ENCODE data around the gene ZFYVE9.

DNA sequence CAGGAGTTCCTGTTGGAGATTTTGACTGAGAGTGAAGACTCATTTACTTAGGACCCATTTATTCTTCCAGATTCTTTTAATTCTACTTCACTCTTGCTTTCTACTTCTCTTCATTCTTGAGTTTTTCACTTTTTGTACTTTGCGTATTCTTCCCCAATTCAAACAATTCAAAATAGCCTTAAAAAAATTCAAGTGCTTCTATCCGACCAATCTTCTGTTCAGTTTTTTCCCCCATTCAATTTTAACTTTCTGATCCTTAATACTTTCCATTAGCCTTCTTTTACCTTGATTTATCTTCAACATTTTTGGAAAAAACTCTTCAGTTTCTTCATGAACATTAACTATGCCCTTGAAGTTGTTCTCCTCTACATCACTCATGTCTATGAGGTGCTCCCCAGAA lies 21.1 kb downstream of the ZFYVE9 start:
- TF ChIP-seq CTCF (IDR thresholded peaks at IDR 0.05 in 4 of 5, conservative IDR thresholded peaks at IDR 0.05 in 1 of 5) (no peak), POLR2A (IDR thresholded peaks at IDR 0.05) (no peak)

All from gastrocnemius medialis (tissue), 4 donors.